HG03064 (cell line): ENCODE measurements around the gene MAN1C1.
"Not testable (repeated sequence)": the region's sequence is repeated elsewhere in the genome, so short reads cannot be mapped to it uniquely, and the experiment has no call there.

Source experiments
- ATAC-seq: cut with Tn5 transposase; IDR thresholded peaks from one replicate; pipeline ENCODE4 v1.9.1; 2021; ENCODE audit warnings: low read depth; ENCODE audit not compliant: unreplicated experiment

Gene MAN1C1

DNA sequence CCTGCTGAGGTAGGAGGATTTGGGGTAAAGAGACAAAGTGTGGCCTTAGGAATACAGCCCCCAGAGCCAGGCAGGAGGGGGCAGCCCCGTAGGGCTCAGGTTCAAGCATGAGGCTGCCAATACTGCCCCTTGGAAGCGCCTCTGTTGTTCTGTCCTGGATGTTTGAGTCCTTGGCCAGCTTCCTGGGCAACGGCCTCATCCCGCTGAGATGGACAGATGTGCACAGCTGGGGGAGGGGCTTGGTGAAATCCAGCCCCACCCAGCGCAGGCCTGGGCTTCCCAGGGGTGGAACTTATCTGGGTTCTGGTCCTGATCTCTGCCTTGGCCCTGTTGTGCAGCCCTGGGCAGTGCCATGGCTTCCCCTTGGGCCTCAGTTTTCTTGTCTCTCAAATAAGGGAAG is 34.8 kb upstream of the MAN1C1 start:
- no peak for ATAC-seq

DNA sequence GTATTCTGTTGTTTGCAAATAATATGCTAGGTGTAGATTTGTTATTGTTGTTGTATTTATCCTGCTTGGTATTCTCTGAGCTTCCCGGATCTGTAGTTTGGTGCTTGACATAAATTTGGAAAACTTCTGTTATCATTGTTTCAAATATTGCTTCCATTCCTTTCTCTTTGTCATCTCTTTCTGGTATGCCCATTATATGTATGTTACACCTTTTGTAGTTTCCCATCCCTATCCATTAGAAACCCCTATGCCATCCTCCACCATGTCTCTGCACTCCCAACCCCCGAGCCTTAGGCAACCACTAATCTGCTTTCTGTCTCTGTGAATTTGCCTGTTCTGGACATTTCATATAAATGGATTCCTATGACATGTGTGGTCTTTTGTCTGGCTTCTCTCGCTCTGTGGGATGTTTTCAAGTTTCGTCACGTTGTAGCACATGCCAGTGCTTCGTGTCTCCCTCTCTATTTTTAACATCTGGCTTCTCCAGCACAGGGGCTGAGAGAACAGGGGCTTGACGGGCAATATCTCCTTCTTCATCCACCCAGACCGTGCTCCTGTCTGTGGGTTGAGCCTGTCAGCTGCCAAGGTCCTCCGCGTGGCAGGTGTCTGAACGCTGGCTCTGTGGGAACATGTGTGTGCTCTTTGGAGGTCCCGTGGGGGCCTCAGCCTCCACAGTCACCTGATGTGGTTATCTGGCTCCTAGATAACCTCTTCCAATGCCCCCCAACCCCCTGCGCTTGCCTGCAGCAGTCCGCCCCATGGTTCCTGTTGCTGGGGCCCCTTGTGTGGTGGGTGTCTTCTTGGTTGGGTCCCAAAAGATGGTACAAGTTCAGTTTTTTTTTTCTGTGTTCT is 32.8 kb upstream of the MAN1C1 start:
- ATAC-seq: no peak

DNA sequence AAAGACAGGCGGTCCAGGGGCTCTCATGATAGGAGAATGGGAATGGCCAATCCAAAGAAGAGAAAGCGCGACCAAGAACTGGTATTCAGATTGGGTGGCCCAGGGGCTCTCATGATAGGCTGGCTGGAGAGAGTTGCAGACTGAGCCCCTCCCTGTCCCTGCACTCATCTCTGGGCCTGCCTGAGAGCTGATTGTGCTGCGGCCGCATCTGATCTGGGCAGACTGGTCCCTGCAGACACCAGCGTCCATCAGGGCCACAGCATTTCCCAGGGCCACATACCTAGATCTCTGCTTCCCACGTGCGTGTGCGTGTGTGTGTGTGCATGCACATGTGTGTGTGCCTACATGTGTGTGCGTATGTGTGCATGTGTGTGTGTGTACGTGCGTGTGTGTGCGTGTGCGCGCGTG is 30.4 kb upstream of the MAN1C1 start:
- ATAC-seq: no peak

DNA sequence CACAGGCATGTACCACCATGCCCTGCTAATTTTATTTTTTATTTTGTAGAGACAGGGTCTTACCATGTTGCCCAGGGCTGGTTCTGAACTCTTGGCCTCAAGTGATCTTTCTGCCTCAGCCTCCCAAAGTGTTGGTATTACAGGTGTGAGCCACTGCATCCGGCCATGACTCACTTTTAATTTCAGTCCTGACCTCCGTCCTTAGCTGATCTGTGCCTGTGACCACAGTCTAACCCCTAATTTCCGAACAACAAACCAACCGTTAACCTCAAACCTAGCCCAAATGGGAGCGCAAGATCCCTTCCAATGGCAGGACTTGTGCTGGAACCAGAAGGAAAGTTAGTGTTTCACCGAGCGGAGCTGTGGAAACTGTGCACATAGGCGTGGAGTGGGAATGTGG is 29.3 kb upstream of the MAN1C1 start:
- no peak for ATAC-seq

DNA sequence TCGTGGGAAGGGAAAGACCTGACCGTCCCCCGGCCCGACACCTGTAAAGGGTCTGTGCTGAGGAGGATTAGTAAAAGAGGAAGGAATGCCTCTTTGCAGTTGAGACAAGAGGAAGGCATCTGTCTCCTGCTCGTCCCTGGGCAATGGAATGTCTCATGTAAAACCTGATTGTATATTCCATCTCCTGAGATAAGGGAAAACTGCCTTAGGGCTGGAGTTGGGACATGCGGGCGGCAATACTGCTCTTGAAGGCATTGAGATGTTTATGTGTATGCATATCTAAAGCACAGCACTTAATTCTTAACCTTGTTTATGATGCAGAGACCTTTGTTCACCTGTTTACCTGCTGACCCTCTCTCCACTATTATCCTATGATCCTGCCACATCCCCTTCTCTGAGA is 28.4 kb upstream of the MAN1C1 start:
- ATAC-seq: not testable (repeated sequence)

DNA sequence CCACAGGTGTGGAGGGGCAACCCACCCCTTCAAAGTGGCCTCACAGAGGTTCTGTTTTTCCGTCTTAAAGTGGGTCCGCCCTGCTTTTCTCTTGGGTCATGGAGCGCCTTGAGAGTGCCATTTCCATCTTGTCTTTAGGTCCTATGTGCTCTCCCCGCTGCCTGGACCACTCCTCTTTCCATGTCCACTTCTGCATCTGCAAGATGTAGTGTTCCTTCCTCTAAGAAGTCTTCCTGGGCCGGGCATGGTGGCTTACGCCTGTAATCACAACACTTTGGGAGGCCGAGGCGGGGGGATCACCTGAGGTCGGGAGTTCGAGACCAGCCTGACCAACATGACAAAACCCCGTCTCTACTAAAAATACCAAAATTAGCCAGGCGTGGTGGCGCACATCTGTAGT is 27.8 kb upstream of the MAN1C1 start:
- ATAC-seq: not testable (repeated sequence)

DNA sequence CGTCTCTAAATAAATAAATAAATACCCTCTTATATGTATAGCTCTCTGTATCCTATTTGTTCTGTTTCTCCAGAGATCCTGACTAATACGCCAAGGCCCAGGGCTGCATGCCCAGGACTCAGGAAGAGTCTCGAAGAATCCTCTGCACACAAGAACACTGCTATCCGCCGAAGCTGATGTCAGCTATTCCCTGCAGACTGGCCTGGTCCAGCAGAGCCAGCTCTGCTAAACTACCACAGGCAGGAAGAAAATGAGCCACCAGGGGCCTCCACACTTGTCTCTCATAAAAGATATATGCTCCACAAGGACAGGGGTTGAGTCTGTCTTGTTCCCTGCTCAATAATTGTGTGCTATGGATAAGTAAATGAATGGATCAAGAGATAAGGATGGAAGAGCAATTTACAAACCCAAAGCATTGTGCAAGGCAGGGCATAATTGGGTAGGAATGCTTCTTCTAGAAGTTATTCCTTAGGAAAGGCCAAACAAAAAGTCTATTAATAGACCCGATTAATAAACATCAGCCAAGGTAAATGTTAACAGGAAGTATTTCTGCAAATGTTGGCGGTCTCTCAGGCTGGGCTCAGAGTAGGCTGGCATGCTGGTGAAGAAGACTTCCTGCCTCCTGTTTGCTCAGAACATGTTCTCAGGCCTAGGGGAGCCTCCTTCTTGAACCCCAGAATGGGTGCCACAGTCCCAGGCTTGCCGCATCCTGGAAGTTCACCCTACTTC is 26.3 kb upstream of the MAN1C1 start:
- no peak for ATAC-seq

DNA sequence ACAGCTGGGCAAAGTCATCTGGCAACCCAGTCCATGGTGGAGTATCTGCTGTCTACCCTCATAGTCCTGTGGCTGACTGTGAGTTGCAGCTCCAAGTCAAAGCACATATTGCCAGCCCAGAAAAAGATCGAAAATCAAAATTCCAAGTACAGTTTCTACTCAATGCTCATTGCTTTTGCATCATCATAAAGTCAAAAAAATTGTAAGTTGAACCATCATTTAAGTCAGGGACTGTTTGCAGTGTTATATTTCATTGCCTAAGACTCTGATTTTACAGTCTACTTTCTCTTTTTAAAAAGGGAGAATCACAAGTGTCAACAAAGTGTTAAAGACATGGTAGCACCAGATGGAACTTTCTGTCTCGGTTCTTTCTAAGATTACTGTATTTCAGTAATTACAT is 22.7 kb upstream of the MAN1C1 start:
- ATAC-seq: no peak

DNA sequence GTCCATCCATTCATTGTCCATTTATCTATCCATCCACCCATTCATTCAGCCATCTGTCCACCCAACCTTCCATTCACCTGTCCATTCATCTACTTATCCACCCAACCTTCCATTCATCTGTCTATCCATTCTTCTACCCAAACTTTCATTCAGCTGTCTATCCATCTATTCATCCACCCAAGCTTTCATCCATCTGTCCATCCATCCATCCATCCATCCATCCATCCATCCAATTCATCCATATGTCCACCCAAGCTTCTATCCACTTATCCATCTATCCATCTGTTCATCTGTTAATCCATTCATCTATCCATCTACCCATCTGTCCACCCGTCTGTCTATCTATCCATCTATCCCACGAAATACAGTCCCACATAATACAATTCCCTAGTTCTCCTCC is 21.6 kb upstream of the MAN1C1 start:
- no peak for ATAC-seq

DNA sequence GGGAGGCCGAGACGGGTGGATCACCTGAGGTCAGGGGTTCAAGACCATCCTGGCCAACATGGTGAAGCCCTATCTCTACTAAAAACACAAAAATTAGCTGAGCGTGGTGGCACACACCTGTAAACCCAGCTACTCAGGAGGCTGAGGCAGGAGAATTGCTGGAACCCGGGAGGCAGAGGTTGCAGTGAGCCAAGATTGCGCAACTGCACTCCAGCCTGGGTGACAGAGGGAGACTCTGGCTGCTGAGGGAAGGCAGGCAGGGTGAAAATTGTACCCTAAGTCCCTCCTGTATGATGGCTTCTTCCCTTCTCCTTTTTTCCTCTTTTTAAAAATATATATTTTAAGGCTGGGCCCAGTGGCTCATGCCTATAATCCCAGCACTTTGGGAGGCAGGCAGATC is 19.9 kb upstream of the MAN1C1 start:
- ATAC-seq: not testable (repeated sequence)

DNA sequence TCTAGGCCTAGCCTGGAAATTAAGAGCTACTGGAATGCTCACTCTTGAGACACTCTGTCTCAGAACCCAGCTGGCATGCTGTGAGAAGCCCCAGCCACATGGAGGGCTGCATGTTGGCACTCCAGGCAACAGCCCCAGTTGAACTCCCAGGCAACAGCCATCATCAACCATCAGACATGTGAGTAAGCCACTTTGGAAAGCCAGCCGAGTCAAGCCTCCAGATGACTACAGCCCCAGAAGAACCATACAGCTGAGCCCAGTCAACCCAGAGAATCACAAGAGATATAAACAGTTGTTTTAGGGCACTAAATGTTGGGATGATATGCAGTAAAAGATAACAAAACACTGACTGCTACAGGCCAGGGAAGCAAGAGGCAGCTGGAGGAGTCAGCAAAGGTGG is 17.7 kb upstream of the MAN1C1 start:
- ATAC-seq: no peak

DNA sequence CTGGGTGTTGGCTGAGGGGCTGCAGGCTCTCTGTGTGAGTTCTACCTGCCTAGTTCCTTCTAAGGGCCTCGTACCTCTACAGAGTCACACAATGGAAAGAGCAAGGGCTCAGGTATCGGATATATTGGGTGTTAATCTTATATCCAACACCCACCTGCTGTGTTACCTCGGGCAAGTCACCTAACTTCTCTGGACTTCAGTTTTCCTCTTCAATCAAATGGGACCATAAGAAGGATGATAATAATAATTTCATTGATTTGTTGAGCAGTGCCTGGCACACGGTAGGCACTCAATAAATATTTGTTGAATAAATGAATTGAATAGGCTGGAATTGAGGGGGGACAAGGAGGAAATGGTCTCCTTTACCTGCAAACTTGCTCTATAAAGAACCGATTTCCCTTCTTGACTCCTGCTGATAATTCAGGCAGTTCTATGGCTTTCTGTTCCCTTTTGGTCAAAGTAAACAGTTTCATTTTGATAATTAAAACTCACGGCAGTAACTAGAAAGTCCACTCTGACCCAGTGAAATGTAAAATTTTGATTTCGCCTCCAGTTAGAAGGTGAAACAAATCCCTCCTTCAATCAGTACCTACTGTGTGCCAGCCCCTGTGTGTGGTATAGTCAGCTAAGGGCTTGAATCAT is 16.5 kb upstream of the MAN1C1 start:
- no peak for ATAC-seq

DNA sequence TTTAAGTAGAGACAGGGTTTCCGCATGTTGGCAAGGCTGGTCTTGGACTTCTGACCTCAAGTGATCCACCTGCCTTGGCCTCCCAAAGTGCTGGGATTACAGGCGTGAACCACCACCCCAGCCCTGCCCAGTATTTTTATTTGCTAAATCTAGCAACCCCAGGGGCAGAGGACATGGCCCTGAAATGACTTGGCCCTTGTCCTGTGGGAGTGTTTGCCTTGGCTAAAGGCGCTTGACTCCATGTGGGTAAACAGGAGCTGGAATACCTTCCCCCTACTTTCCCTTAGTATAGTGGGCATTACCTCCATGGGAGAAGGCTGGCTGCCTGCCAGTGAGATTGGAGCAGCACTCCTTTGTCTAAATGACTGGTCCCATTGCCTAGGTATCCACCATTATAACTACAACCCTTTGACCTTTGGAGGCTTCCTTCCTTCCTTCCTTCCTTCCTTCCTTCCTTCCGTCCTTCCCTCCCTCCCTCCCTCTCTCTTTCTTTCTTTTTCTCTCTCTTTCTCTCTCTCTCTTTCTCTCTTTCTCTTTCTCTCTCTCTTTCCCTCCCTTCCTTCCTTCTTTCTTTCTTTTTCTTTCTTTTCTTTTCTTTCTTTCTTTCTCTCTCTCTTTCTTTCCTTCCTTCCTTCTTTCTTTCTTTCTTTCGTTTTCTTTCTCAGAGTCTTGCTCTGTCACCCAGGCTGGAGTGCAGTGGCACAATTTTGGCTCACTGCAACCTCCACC is 15.5 kb upstream of the MAN1C1 start:
- ATAC-seq: not testable (repeated sequence)

DNA sequence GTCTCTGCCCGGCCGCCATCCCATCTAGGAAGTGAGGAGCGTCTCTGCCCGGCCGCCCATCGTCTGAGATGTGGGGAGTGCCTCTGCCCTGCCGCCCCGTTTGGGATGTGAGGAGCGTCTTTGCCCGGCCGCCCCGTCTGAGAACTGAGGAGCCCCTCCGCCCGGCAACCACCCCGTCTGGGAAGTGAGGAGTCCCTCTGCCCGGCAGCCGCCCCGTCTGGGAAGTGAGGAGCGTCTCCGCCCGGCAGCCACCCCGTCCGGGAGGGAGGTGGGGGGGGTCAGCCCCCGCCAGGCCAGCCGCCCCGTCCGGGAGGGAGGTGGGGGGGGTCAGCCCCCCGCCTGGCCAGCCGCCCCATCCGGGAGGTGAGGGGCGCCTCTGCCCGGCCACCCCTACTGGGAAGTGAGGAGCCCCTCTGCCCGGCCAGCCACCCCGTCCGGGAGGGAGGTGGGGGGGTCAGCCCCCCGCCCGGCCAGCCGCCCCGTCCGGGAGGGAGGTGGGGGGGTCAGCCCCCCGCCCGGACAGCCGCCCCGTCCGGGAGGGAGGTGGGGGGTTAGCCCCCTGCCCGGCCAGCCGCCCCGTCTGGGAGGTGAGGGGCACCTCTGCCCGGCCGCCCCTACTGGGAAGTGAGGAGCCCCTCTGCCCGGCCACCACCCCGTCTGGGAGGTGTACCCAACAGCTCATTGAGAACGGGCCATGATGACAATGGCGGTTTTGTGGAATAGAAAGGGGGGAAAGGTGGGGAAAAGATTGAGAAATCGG is 12.6 kb upstream of the MAN1C1 start:
- ATAC-seq: not testable (repeated sequence)

DNA sequence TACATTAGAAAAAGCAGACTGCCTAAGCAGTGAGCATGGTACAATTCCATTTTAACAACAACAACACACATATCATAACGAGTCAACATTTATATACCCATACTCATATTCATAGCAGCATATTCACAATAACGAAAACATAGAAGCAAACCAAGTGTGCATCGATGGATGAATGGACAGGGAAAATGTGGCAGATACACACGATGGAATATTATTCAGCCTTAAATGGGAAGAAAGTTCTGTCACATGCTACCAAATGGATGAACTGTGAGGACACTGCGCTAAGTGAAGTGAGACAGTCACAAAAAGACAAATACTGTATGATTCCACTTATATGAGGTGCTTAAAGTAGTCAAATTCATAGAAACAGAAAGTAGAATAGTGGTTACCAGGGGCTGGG is 9.5 kb upstream of the MAN1C1 start:
- no peak for ATAC-seq

DNA sequence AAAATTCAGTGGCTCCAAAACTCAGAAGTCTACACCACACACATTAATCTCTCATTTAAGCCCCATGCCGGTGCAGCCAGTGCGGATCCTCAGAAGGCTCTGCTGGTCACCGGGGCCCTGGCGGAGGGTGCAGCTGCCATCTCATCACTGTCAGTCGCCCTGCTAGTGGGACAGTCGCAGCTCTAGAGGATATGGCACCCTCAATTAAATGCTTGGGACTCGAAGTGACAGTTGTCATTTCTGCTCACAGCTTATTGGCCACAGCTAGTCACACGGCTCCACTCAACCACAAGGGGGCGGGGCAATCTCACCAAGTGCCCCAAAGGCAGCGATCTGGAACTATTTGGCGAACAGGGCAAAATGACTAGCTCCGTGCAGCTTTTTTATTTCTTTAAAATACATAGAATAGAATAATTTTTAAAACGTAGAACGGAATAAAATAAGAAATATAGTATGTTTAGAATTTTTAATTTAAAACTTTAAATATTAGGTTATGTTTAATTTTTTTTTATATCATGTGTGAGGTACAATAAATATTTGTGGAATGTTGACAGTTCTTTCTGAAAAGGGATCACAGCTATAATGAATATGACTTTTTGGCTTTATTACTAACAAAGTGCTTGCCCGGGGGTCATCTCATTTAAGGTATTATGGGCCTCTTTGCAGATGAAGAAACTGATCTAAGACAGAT is 8.0 kb upstream of the MAN1C1 start:
- no peak for ATAC-seq

DNA sequence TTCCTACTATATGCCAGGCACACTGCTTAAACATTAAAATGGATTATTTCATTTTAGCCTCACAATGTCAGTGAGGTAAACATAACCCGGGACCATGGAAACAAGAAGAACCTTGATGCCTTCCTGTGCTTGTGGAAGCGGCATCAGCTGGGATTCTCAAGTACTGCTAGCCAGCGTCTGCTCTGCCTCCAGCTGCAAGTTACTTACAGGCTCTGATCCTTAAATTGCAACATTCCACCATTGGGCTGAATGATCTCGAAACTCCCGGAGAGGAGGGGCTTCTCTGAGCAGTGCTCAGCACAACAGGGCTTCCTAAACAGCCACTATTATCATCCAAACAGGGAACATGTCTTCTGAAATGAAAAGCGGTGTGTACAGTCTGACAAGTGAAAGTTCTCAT is 6.7 kb upstream of the MAN1C1 start:
- ATAC-seq: no peak

DNA sequence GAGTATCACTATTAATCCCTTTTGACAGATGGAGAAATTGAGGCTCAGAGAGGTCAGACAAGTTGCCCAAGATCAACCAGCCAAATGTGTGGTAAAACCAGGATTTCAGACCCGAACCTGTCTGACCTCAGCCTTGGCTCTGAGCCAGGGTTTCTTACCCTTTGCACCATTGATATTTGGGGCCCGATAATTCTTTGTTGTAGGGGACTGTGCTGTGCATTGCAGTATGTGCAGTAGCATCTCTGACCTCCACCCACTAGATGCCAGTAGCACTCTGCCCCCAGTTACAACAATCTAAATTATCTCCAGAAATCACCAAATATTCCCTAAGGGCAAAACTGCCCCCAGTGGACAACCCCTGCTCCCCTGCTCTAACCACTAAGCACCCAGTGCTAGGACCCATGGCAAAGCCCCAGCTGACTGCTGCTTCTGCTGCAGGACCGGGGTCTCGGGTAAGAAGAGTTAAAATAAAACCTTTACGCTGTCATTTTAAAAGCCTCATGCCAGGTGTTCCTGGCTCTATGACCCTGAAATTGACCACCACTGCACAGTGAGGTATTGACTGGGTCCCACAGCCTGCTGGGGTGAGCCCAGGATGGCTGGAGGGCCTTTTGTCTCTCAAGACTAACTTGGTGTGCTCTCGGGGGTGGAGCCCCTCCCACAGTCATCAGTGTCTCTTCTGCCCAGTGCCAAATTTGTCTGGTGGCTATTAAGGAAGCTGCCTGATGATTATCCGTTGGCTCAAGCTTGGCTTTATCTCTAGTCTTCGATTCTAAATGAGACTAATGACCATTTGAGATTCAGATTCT is 5.6 kb upstream of the MAN1C1 start:
- no peak for ATAC-seq

DNA sequence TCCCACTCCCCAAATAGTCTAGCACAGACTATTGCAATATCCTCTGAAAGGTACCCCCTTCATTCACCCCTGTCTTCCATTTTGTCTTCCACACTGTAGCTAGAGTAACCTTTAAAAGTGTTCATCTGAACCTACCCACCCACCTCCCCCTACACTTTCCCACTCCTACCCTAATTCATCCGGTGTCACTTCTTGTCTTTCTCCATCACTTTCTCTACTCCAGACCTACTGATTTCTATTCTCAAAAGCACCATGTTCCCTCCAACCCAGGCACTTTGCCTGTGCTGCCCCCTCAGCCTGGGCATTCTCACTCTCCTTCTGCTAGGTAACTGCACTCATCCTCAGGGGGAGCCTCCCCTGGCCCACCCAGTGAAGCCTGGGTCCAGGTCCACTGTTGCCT is 4.7 kb upstream of the MAN1C1 start:
- ATAC-seq: no peak
